Hematopoietic multipotent progenitor cell treated with erythropoietin and hydrocortisone succinate and interleukin-3 and kit ligand, for 8 days (in vitro differentiated cells): ENCODE measurements around the gene INPP5D.
"Not testable (repeated sequence)": the region's sequence is repeated elsewhere in the genome, so short reads cannot be mapped to it uniquely, and the experiment has no call there.

Experiments used
- DNase-seq: peaks from one replicate; pipeline ENCODE4 v3.0.0-alpha.2; 2015

INPP5D gene

GRCh38 chr2:233059797-233060500, at the start of gene INPP5D:
Gene INPP5D, plus strand, starts transcription at chr2:233060342. Its CDS starts 137 bp downstream, at chr2:233060479.
- peak; percentile 86 for DNase-seq

- no peak for DNase-seq
Observed at GRCh38 chr2:233010569-233011267, 49.4 kb upstream of the INPP5D start.

DNA sequence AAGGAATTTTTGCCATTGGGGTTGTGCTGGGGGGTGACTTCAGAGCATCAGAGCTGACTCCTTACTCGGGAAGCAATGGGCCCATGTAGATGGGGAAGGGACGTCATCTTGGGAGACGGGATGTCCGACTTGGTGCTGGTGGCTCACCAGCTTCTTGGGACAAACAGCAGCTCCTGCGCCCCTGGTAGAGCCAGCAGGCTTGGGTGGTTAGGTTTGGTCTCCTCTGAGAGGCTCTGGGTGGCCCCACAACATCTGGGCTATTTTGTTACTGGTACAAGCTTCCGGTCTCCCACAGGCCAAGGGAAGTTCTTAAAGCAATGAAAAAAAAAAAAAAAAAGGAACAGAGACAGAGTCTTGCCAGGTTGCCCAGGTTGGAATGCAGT, 48.9 kb upstream of the INPP5D start:
- DNase-seq, result no peak

DNA sequence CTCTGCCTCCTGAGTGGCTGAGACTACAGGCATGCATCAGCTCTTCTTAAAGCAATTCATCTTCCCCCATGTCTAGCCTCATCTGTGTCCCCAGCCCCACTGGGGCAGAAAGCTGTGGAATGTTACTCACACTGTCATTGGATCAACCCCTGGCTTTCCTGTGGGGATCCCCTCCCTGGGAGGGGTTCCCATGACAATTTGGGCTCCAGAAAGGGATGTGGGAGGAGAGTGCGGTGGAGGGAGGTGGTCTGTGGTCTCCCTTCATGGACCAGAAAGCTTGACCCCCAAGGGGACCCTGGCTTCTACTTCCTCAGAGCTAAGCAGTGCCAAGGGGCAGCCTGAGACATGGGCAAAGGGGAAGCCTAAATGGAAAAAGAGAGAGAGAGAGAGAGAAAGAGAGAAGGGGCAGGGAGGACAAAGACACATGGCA, 48.4 kb upstream of the INPP5D start:
- DNase-seq, result no peak

- no peak for DNase-seq
Observed at GRCh38 chr2:233012301-233012971, 47.7 kb upstream of the INPP5D start.

DNA sequence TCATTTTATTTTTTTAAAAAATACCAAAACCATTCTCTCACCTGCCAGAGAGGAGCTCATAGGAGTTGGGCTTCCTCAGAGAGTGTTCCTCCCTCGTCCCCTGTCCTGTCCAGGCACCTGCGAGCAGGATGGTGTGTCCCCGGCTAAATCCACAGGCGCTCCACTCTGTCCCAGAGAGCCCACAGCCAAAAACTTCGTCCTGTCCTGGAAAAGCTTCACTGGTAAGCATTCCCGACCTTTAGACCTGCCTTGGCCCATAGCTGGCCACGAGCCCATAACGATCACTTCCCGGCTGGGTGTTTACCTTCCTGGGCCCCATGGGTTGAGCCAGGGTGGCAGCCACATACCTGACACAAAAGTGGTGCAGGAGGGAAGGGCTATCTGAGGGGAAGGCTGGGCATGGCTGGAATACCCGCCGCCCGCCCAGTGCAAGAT, 47.1 kb upstream of the INPP5D start, which contains the start of gene NGEF:
Gene NGEF, minus strand, starts transcription at position 230 of the 435 bp plus-strand sequence. CDS start 38,366 bp downstream, outside the sequence.
- DNase-seq, result no peak

DNA sequence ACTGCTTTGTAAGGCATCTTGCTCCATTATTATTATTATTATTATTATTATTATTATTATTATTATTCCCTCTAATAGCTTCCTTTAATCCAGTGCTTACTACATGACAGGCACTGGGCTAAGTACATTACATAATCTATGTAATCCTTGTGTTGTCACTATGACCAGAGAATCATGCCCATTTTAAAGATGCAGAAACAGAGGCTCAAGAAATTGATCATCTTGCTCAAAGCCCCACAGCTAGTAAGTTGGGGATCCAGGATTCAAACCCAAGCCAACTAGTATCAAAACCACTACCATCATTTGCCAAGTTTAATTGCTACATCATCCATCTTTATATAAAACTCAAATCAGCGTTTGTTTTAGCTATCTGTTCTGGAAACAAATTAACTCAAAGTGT, 46.5 kb upstream of the INPP5D start:
- DNase-seq, result no peak

DNA sequence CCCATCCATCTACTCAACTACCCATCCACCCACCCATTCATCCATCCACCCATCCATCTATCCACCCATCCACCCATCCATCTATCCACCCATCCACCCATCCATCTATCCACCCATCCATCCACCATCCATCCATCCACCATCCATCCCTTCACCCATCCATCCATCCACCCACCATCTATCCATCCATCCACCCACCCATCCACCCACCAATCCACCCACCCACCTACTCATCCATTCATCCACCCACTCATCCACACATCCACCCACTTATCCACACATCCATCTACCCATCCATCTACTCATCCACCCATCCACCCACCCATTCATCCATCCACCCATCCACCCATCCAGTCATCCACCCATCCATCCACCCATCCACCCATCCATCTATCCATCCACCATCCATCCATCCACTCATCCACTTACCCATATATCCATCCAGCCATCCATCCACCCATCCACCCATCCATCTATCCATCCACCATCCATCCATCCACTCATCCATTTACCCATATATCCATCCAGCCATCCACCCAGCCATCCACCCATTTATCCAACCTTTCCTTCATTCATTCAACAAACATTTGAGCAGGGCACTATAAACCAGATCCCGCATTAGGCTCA, 45.0 kb upstream of the INPP5D start:
- no peak for DNase-seq

DNA sequence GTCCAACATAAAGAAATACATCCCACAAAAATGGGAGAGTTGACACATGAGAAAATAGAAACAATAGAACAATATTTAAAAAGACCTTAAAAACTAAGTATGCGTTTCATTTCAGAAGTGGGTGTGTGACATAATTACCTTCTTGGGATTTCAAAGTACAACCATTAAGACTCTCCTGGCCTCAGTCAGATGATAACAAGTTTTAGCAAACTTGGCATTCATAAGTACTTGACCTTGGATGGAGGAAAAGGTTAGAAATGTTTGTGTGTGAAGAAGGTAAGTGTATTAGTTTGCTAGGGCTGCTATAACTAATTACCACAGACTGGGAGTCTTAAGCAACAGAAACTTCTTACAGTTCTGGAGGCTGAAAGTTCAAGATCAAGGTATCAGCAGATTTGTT, 42.2 kb upstream of the INPP5D start:
- DNase-seq, result no peak

DNA sequence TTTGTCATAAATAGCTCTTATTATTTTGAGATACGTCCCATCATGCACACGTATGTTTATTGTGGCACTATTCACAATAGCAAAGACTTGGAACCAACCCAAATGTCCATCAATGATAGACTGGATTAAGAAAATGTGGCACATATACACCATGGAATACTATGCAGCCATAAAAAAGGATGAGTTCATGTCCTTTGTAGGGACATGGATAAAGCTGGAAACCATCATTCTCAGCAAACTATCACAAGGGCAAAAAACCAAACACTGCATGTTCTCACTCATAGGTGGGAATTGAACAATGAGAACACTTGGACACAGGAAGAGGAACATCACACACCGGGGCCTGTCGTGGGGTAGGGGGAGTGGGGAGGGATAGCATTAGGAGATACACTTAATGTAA, 40.5 kb upstream of the INPP5D start:
- not testable (repeated sequence) for DNase-seq

GRCh38 chr2:233020454-233020853, 39.7 kb upstream of the INPP5D start:
- DNase-seq, result no peak

DNA sequence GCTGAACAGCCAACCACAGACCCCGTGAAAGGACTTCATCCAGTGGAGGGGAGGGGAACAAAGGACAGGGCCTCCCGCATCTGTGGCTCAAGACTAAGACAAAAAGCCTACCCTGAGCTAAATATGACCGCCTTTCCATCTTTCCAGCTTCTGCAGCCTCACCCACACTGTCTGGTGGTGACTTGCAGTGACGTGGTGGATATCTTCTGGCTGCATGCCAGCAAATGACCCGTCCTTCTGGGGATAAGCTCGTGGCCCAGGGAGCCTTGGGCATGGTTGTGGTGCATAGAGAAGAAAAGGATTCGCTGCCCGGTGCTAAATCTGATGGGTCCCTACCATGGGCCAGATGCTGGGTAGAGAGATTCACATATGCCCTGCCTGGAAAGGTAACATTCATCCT, 38.4 kb upstream of the INPP5D start:
- no peak for DNase-seq

DNA sequence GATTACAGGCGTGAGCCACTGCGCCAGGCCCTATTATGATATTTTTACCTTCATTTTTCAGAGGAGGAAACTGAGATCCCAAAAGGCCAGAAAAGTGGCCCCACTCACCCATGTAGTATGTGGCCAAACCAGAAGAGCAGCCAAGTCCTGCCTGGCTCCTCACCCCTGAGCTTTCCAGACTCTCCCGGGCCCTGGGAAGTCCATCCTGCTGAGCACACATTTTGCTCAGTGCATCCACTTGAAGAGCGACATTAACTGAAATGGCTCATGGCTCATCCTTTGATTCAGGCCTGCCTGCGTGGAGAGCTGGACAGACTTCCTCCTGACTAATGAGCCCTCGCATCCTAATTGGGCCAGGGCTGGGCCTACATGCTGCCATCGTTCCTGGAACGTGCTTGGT, 37.6 kb upstream of the INPP5D start:
- DNase-seq, result no peak

GRCh38 chr2:233023007-233023760, 37.0 kb upstream of the INPP5D start:
- no peak for DNase-seq

DNA sequence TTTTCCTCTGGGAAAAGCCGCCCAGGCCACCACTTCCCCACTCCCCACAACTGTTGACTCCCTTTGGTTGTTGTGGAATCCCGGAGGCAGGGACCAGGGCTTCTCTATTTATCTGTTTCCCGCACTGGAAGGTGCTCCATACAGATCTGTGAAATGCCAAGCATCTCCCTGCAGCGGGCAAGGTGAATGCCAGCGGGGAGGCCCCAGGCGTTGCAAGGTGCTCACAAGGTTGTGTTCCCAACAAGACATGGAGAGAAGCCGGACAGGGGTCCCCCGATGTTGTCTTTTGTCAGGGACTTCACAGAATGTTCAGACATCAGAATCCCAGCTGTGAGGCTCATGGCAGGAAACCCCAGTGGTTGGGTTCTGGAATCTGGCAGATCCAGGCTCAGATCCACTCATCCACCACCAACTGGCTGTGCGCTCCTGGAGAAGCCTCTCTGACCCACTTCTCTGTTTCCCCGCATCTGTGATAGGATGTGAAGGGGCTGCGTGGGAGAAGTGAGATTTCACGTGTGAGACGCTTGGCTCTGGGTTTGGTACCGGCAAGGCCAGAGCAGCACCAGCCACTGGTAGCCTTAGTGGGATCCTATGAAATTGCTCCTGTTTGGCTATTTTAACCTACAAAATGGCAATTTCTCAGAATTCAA, 36.3 kb upstream of the INPP5D start:
- no peak for DNase-seq

- DNase-seq, result no peak
Observed at GRCh38 chr2:233025706-233026105, 34.4 kb upstream of the INPP5D start.

DNA sequence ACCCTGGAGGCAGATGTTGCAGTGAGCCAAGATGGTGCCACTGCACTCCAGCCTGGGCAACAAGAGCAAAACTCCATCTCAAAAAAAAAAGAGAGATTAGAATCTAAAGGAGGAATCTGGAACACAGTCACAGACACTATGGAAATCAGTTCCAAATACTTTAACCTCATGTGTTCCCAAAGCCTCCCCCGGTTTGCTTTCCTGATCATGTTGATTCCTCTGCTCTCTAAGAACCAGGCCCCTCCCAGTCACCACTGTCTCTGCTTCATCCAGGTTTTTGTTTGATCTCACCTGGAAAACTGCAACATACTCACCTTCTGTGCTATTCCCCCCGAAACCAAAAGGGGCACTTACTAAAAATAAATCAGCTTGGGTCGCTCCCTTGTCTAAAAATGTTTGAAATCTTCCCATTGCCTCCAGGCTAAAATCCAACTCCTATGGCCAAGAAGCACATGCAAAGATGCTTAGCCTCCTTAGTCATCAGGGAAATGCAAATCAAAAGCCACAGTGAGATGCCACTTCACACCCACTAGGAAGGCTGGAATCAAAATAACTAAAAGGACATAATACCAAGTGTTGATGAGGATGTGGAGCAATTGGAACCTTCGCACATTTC, 33.8 kb upstream of the INPP5D start:
- no peak for DNase-seq

- no peak for DNase-seq
Observed at GRCh38 chr2:233029321-233029720, 30.8 kb upstream of the INPP5D start.

GRCh38 chr2:233031556-233032500, 28.3 kb upstream of the INPP5D start:
- DNase-seq, result no peak

- DNase-seq, result no peak
Observed at GRCh38 chr2:233032551-233033320, 27.4 kb upstream of the INPP5D start, which contains the start of gene NEU2. Gene NEU2, plus strand, starts transcription at chr2:233032672. Its CDS starts 0 bp downstream, at chr2:233032672.
